GM12892 (cell line): ENCODE data around the gene CCDC167.
"Not testable (repeated sequence)": the region's sequence is repeated elsewhere in the genome, so short reads cannot be mapped to it uniquely, and the experiment has no call there.

Experiments used
- POLR2A ChIP-seq: IDR thresholded peaks from 2 replicates; pipeline ENCODE4 v1.6.1; 2011; ENCODE audit warnings: low read depth, low read length, control low read depth
- POLR2AphosphoS5 ChIP-seq: IDR thresholded peaks from 2 replicates; pipeline ENCODE4 v1.6.1; 2011; ENCODE audit warnings: low read depth, low read length, control low read depth
- TAF1 ChIP-seq: IDR thresholded peaks from 2 replicates; pipeline ENCODE4 v1.6.1; 2011; ENCODE audit warnings: low read depth, mild to moderate bottlenecking, control low read depth, low read length, borderline replicate concordance

DNA sequence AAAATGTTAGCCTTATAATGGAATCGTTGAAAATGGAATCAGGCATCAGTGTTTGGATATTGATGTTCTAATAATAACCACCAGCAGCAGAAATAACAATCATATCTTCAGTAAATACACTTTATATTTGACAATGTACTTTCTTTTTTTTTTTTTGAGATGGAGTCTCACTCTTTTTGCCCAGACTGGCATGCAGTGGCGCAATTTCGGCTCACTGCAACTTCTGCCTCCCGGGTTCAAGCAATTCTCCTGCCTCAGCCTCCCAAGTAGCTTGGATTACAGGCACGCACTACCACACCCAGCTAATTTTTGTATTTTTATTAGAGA is 56.5 kb downstream of the CCDC167 start:
- not testable (repeated sequence) for TF ChIP-seq POLR2A, TAF1, POLR2AphosphoS5
